Endothelial cell of umbilical vein (primary cell): ENCODE measurements around the gene TUBA1A. TPM values are rescaled to one million over a fixed set of nuclear protein-coding genes. Genes with fewer than 3 reads are reported as not detected.

Experiments used
- BruUV-seq: library from RNA; stranded (reverse); fragments of 400-500 nt; replicated peaks from 2 replicates; lab custom pipeline; 2021; lab: Mats Ljungman, UMichigan
- CTCF ChIA-PET: fragments of 300-600, 350-600 bp; sonication (Branson Sonifier 250); formaldehyde crosslinking; loops from one replicate; lab custom pipeline; 2021; ENCODE audit warnings: antibody characterized with exemption, inconsistent platforms; lab: Charles Lee
- POLR2A ChIA-PET: fragments of 300-600, 350-600 bp; sonication (Branson Sonifier 250); formaldehyde crosslinking; loops from one replicate; lab custom pipeline; 2021; ENCODE audit warnings: antibody characterized with exemption, inconsistent platforms; lab: Charles Lee
- DNase-seq: peaks from one replicate; pipeline ENCODE4 v3.0.0-alpha.2; 2011; ENCODE audit warnings: low read depth, low spot score
- FAIRE-seq: peaks from 2 replicates; lab custom pipeline; 2011; peaks lifted over from hg19 to GRCh38; lab: Jason Lieb, UNC
- H2AFZ ChIP-seq: 2 replicates; pipeline ENCODE4 v1.6.0; 2012; ENCODE audit warnings: low read depth, low read length, control low read depth, inconsistent platforms
- H3K27ac ChIP-seq: 2 replicates; pipeline ENCODE4 v1.5.1; 2011; ENCODE audit warnings: low read depth, mild to moderate bottlenecking, control low read depth, low read length, moderate library complexity; ENCODE audit not compliant: insufficient read depth
- H3K27me3 ChIP-seq, 2 experiments: 2 replicates each; pipeline versions ENCODE4 v1.6.0 to v1.6.1; 2011; ENCODE audit warnings: low read length in 2 of 2, mixed read lengths in 1 of 2; ENCODE audit not compliant: control insufficient read depth in 2 of 2, insufficient read depth in 2 of 2
- H3K36me3 ChIP-seq, 2 experiments: 2 replicates in 1 of 2; 3 replicates in 1 of 2; pipeline ENCODE4 v1.5.1; 2011; ENCODE audit warnings: low read length in 2 of 2, mild to moderate bottlenecking in 1 of 2, moderate library complexity in 1 of 2; ENCODE audit not compliant: control insufficient read depth in 2 of 2, insufficient read depth in 2 of 2; ENCODE audit errors: extremely low read depth in 1 of 2
- H3K4me1 ChIP-seq: 3 replicates; pipeline ENCODE4 v1.5.1; 2011; ENCODE audit warnings: mild to moderate bottlenecking, low read length; ENCODE audit not compliant: control insufficient read depth, insufficient read depth; ENCODE audit errors: extremely low read depth
- H3K4me2 ChIP-seq: 2 replicates; pipeline ENCODE4 v1.6.1; 2011; ENCODE audit warnings: low read length, control low read depth, mixed read lengths; ENCODE audit not compliant: insufficient read depth
- H3K4me3 ChIP-seq, 3 experiments: fragments of 200-600 bp in 1 of 3; sonication (generic), shearing (Covaris generic) in 1 of 3; replicated peaks in 1 of 3; 2 replicates each; pipeline ENCODE4 v1.5.1; 2011 to 2016; ENCODE audit warnings: control low read depth in 3 of 3, low read length in 3 of 3, mild to moderate bottlenecking in 2 of 3, inconsistent platforms in 1 of 3, low read depth in 1 of 3, moderate library complexity in 1 of 3; ENCODE audit not compliant: insufficient read depth in 1 of 3
- H3K79me2 ChIP-seq: 2 replicates; pipeline ENCODE4 v1.6.0; 2012; ENCODE audit warnings: low read length, inconsistent platforms; ENCODE audit not compliant: control insufficient read depth, insufficient read depth
- H3K9ac ChIP-seq: replicated peaks from 2 replicates; pipeline ENCODE3; 2011; ENCODE audit warnings: low read length, control low read depth; ENCODE audit not compliant: insufficient read depth; ENCODE audit errors: extremely low read depth
- H3K9me1 ChIP-seq: replicated peaks from 3 replicates; pipeline ENCODE4 v1.6.0; 2011; ENCODE audit warnings: mild to moderate bottlenecking, low read length; ENCODE audit not compliant: control insufficient read depth, insufficient read depth; ENCODE audit errors: extremely low read depth
- H3K9me3 ChIP-seq: replicated peaks from 2 replicates; pipeline ENCODE4 v1.5.1; 2012; ENCODE audit warnings: low read length, inconsistent platforms; ENCODE audit not compliant: control insufficient read depth, insufficient read depth
- H4K20me1 ChIP-seq: replicated peaks from 2 replicates; pipeline ENCODE3; 2011; ENCODE audit warnings: mild to moderate bottlenecking, low read length; ENCODE audit not compliant: control insufficient read depth, insufficient read depth; ENCODE audit errors: extremely low read depth
- EZH2 ChIP-seq: IDR thresholded peaks from 2 replicates; pipeline ENCODE4 v1.6.1; 2012; ENCODE audit warnings: borderline replicate concordance, low read depth, mild to moderate bottlenecking, moderate library complexity, low read length, inconsistent platforms; ENCODE audit not compliant: severe bottlenecking
- FOS ChIP-seq: IDR thresholded peaks from 2 replicates; pipeline ENCODE4 v1.6.1; 2011; ENCODE audit warnings: mild to moderate bottlenecking, low read length, moderate library complexity, borderline replicate concordance; ENCODE audit not compliant: insufficient read depth
- GATA2 ChIP-seq: IDR thresholded peaks from 2 replicates; pipeline ENCODE4 v1.7.0; 2011; ENCODE audit warnings: low read depth, mild to moderate bottlenecking, moderate library complexity, mixed read lengths, low read length; ENCODE audit not compliant: insufficient read length, insufficient read depth
- JUN ChIP-seq: IDR thresholded peaks from 2 replicates; pipeline ENCODE4 v1.6.1; 2011; ENCODE audit warnings: borderline replicate concordance, low read depth; ENCODE audit not compliant: insufficient read length, insufficient read depth
- MYC ChIP-seq: IDR thresholded peaks from one replicate; pipeline ENCODE4 v1.6.1; 2011; ENCODE audit warnings: mild to moderate bottlenecking, low read depth, low read length
- POLR2A ChIP-seq: IDR thresholded peaks from 2 replicates; pipeline ENCODE4 v1.6.1; 2012; ENCODE audit warnings: low read depth, mild to moderate bottlenecking, control low read depth, low read length
- POLR2AphosphoS5 ChIP-seq: IDR thresholded peaks from 2 replicates; pipeline ENCODE4 v1.6.1; 2012; ENCODE audit warnings: low read depth, mild to moderate bottlenecking, control low read depth, low read length, moderate library complexity; ENCODE audit not compliant: insufficient read depth
- dilution Hi-C: fragments of 300-500 bp; cut with MboI; formaldehyde crosslinking; loops from one replicate; pipeline ENCODE4 v1.15.0; 2019; ENCODE audit warnings: low sequenced_read_pairs; ENCODE audit not compliant: extremely low pct_ligation_motif_present
- intact Hi-C: fragments of 100-400 bp; cut with micrococcal nuclease; formaldehyde crosslinking; loops from one replicate; pipeline ENCODE4 v1.10.0; 2022
- polyA plus RNA-seq, 4 experiments: library from polyadenylated mRNA; depleted of rRNA in 3 of 4; stranded (reverse) in 3 of 4; unstranded in 1 of 4; fragments of >200 nt; gene quantifications; 2 replicates each; pipeline versions ENCODE4 v1.2.1 to v1.2.3, GENCODE V29; 2011 to 2012; ENCODE audit warnings: missing spikeins in 1 of 4
- total RNA-seq: library from RNA; stranded (reverse); gene quantifications from 2 replicates; pipeline ENCODE4 v1.2.3, GENCODE V29; 2021
- TF ChIP-seq, protein P1 (sequence below), 2 donors: IDR thresholded peaks; 1 replicate in 1 of 2; 2 replicates in 1 of 2; pipeline ENCODE4 v1.5.1; 2011; ENCODE audit warnings: low read length in 2 of 2, mild to moderate bottlenecking in 2 of 2, moderate library complexity in 2 of 2, control low read depth in 1 of 2, inconsistent platforms in 1 of 2, low read depth in 1 of 2; ENCODE audit not compliant: insufficient read depth in 1 of 2; ENCODE audit errors: extremely low read depth in 1 of 2
- TF ChIP-seq, protein P2 (sequence below): IDR thresholded peaks from 2 replicates; pipeline ENCODE4 v1.6.1; 2011; ENCODE audit not compliant: insufficient read depth, insufficient read length

Gene TUBA1A
- total and polyA plus RNA-seq, 2 donors (not counting 3 experiments of a cell fraction or from before 2014, with no cell fraction given) = 740 to 2,429 TPM

DNA sequence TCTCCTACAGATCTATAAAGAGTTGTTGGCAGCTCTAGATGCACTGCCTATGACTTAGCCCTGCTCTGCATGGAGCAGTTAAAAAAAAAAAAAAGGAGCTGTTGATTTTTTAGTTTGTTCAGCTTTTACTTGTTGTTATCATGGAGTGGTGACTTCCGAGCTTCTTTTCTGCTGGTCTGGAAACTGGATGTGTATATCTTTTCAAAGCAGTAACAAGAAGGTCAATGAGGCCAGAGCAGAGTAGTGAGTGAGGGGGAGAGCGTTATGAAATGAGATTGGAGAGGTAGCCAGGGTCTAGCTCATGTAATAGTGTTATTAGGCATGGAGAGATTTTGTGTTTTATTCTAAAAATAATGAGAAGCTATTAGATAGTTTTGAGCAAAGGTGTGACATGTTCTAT lies 44.5 kb downstream of the TUBA1A start:
- no peaks in the 10 kb centered on the region for H3K4me1 ChIP-seq
- no peak overlapping the region for H3K4me2 ChIP-seq
- ChIA-PET CTCF (interaction anchor here (0.6 to 1.3 kb wide), 3 partner anchors 56 to 405 kb away, joined by 3 to 6 read pairs (median 4); no protein-coding TSS in a partner anchor), POLR2A (interaction anchor here (1.2 kb wide), 1 partner anchor 13 kb away, joined by 6 read pairs; the partner anchor contains the start of gene TUBA1B)
- H4K20me1 ChIP-seq = no peaks in the 10 kb centered on the region
- H3K4me3 ChIP-seq = no peak overlapping the region
- no TSS peak for BruUV-seq
- H3K9me3 ChIP-seq = no peaks in the 10 kb centered on the region
- H3K79me2 ChIP-seq = no peaks in the 10 kb centered on the region
- dilution Hi-C loops = no loop called here
- H3K9me1 ChIP-seq = no peaks in the 10 kb centered on the region
- FAIRE-seq (no peak), DNase-seq (no peak)
- H3K9ac ChIP-seq = no peak overlapping the region
- no peaks in the 10 kb centered on the region for H3K27me3 ChIP-seq
- no peak overlapping the region for H2AFZ ChIP-seq
- TF ChIP-seq EZH2 (no peak), MYC (no peak), FOS (no peak), JUN (no peak), GATA2 (no peak), POLR2A (no peak), POLR2AphosphoS5 (no peak)
- TF ChIP-seq, protein P1, sequence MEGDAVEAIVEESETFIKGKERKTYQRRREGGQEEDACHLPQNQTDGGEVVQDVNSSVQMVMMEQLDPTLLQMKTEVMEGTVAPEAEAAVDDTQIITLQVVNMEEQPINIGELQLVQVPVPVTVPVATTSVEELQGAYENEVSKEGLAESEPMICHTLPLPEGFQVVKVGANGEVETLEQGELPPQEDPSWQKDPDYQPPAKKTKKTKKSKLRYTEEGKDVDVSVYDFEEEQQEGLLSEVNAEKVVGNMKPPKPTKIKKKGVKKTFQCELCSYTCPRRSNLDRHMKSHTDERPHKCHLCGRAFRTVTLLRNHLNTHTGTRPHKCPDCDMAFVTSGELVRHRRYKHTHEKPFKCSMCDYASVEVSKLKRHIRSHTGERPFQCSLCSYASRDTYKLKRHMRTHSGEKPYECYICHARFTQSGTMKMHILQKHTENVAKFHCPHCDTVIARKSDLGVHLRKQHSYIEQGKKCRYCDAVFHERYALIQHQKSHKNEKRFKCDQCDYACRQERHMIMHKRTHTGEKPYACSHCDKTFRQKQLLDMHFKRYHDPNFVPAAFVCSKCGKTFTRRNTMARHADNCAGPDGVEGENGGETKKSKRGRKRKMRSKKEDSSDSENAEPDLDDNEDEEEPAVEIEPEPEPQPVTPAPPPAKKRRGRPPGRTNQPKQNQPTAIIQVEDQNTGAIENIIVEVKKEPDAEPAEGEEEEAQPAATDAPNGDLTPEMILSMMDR (IDR thresholded peaks at IDR 0.05; ENCODE audit: extremely low read depth in 1 of 2, insufficient read depth in 1 of 2, low read depth in 1 of 2, low read length in 2 of 2) = no peak
- TF ChIP-seq, protein P2, sequence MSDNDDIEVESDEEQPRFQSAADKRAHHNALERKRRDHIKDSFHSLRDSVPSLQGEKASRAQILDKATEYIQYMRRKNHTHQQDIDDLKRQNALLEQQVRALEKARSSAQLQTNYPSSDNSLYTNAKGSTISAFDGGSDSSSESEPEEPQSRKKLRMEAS = no peak
- H3K36me3 ChIP-seq = no peaks in the 10 kb centered on the region
- intact Hi-C loops = no loop called here
- H3K27ac ChIP-seq = no peak overlapping the region
